Prostate gland (tissue), 2 donors: Measurements from ENCODE around the gene OR2T1. TPM values are rescaled to one million over a fixed set of nuclear protein-coding genes. Genes with fewer than 3 reads are reported as not detected.

Experiments
- DNase-seq: peaks from one replicate; pipeline ENCODE4 v3.0.0-alpha.2; 2019; ENCODE audit warnings: low spot score
- H3K27ac ChIP-seq, 2 donors: fragments of 200-600 bp; sonication (generic); 2 replicates each; pipeline ENCODE4 v1.5.1; 2017 to 2019
- H3K27me3 ChIP-seq: fragments of 200-600 bp; sonication (generic); replicated peaks from 2 replicates; pipeline ENCODE4 v1.5.1; 2019; ENCODE audit not compliant: insufficient read depth
- H3K36me3 ChIP-seq, 2 donors: fragments of 200-600 bp; sonication (generic); 1 replicate in 1 of 2; 2 replicates in 1 of 2; pipeline versions ENCODE4 v1.5.1 to v1.8.1; 2017 to 2019
- H3K4me1 ChIP-seq: fragments of 200-600 bp; sonication (generic); replicated peaks from 2 replicates; pipeline ENCODE4 v1.5.1; 2019
- H3K4me3 ChIP-seq, 2 donors: fragments of 200-600 bp; sonication (generic); 2 replicates each; pipeline ENCODE4 v1.5.1; 2017 to 2019
- H3K9me3 ChIP-seq: fragments of 200-600 bp; sonication (generic); 2 replicates; pipeline ENCODE4 v1.5.1; 2017
- POLR2A ChIP-seq: fragments of 450-650 bp; IDR thresholded peaks from one replicate; pipeline ENCODE4 v1.6.1; 2016; ENCODE audit warnings: antibody characterized with exemption, mild to moderate bottlenecking
- POLR2AphosphoS5 ChIP-seq: sonication (generic); formaldehyde crosslinking; IDR thresholded peaks from one replicate; pipeline ENCODE4 v1.6.1; 2017; ENCODE audit warnings: antibody characterized with exemption
- WGBS: methylation state at CpG from one replicate; pipeline ENCODE4 v1.1.5; 2018; 5-methylcytosine and 5-hydroxymethylcytosine counted together
- intact Hi-C: fragments of 100-400 bp; cut with DNase I; formaldehyde crosslinking; loops from one replicate; pipeline ENCODE4 v1.14.2; 2022
- total RNA-seq, 2 donors: library from RNA; depleted of rRNA; stranded (reverse); fragments of >200 nt; gene quantifications; one replicate each; pipeline ENCODE4 v1.1.0, GENCODE V29; 2016
- TF ChIP-seq, protein P1 (sequence below), 4 experiments: fragments of 200-600 bp in 2 of 4; fragments of 450-650 bp in 2 of 4; sonication (generic) in 2 of 4; IDR thresholded peaks; 1 replicate in 3 of 4; 2 replicates in 1 of 4; pipeline ENCODE4 v1.5.1; 2016 to 2019; ENCODE audit warnings: antibody characterized with exemption in 4 of 4, mild to moderate bottlenecking in 2 of 4, moderate library complexity in 2 of 4

Gene OR2T1, protein sequence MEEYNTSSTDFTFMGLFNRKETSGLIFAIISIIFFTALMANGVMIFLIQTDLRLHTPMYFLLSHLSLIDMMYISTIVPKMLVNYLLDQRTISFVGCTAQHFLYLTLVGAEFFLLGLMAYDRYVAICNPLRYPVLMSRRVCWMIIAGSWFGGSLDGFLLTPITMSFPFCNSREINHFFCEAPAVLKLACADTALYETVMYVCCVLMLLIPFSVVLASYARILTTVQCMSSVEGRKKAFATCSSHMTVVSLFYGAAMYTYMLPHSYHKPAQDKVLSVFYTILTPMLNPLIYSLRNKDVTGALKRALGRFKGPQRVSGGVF
- total RNA-seq, result not detected

DNA sequence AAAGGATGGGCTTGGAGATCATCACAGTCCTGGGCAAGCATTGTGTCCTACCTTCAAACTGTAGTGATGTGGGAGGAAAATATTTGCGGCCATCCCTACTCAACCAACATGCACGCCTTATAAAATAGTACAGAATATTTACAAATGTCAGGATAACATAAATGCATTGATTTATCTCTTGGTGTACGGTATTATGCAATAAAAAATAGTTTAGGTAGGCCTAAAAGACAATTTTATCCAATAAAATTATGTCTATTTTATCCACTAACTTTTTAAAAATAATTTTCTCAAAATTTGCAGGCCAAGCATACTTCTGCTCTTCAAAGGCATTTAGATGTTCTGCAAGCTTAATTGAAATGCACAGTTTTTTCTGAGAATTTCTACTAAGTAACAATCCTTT lies at the start of gene OR2T1:
TSS of gene OR2T1 (plus strand) at position 301 of the 400 bp plus-strand sequence. CDS start 3,100 bp downstream, outside the sequence.
- TF ChIP-seq, protein P1, sequence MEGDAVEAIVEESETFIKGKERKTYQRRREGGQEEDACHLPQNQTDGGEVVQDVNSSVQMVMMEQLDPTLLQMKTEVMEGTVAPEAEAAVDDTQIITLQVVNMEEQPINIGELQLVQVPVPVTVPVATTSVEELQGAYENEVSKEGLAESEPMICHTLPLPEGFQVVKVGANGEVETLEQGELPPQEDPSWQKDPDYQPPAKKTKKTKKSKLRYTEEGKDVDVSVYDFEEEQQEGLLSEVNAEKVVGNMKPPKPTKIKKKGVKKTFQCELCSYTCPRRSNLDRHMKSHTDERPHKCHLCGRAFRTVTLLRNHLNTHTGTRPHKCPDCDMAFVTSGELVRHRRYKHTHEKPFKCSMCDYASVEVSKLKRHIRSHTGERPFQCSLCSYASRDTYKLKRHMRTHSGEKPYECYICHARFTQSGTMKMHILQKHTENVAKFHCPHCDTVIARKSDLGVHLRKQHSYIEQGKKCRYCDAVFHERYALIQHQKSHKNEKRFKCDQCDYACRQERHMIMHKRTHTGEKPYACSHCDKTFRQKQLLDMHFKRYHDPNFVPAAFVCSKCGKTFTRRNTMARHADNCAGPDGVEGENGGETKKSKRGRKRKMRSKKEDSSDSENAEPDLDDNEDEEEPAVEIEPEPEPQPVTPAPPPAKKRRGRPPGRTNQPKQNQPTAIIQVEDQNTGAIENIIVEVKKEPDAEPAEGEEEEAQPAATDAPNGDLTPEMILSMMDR (IDR thresholded peaks at IDR 0.05), result no peak
- intact Hi-C loops, result no loop called here
- no peak for DNase-seq
- Histone ChIP-seq H3K36me3 (no peaks in the 10 kb centered on the region), H3K4me1 (no peaks in the 10 kb centered on the region), H3K4me3 (no peak within 1 kb of the TSS), H3K27me3 (no peaks in the 10 kb centered on the region), H3K9me3 (no peaks in the 10 kb centered on the region), H3K27ac (no peak within 1 kb of the TSS)
- WGBS, result 65% methylated on average over 3 of the region's 3 CpGs

DNA sequence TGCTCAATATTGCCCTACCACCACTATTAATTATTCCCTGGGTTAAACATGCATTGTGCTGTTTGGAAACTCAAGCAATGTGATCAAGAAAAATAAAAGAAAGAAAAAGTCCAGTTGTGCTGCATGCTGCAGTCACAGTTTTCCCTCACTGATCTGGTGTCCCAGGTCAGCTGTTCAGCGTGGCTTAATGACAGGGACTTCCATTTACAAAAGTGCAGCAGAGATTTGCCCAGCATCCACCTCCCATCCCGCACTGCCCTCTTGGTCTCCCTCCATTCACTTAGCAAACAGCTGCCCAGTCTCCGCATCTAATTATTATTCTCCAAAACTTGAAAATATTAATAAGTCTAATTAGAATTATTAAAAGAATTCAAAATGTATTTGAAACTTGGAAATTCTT lies 43.4 kb upstream of the OR2T1 start:
- Histone ChIP-seq H3K4me3 (no peak overlapping the region), H3K27ac (no peak overlapping the region), H3K27me3 (no peaks in the 10 kb centered on the region), H3K4me1 (no peaks in the 10 kb centered on the region), H3K9me3 (no peaks in the 10 kb centered on the region), H3K36me3 (no peaks in the 10 kb centered on the region)
- DNase-seq, result no peak
- TF ChIP-seq, protein P1 (IDR thresholded peaks at IDR 0.05), result no peak
- no peak for TF ChIP-seq POLR2A
- no peak for TF ChIP-seq POLR2AphosphoS5
- intact Hi-C loops, result no loop called here
- WGBS, result 77% methylated on average over 3 of the region's 3 CpGs

DNA sequence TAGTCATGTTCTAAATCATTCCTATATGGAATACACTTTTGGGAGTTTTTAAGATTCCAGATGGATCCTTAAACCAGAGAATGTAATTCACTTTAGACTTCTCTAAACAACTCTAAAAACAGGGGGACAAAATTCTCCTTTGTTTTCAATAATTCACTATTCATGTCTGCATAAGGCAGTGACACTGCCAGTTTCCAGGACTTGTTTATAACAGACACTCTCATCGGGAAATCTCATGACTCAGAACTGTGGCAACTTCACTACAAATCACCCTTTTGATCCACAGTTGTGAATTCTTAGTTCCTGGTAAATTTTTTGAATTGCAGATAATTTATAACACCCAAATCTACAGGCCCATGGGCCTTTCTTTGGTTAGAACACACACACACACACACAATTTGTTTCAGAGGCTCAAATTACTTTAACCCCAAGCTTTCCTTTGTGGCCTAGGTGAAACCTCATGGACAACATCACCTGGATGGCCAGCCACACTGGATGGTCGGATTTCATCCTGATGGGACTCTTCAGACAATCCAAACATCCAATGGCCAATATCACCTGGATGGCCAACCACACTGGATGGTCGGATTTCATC lies 41.6 kb upstream of the OR2T1 start, which contains the start of gene OR2T4:
TSS of gene OR2T4 (plus strand) at position 545 of the 595 bp plus-strand sequence. CDS start at position 545, 0 bp downstream.
- 57% methylated on average over 3 of the region's 3 CpGs for WGBS
- no peak for DNase-seq
- H3K4me1 ChIP-seq, result no peaks in the 10 kb centered on the region
- H3K9me3 ChIP-seq, result no peaks in the 10 kb centered on the region
- H3K27me3 ChIP-seq, result no peaks in the 10 kb centered on the region
- H3K36me3 ChIP-seq, result no peaks in the 10 kb centered on the region
- H3K4me3 ChIP-seq, result no peak within 1 kb of the TSS
- H3K27ac ChIP-seq, result no peak within 1 kb of the TSS
- intact Hi-C loops, result no loop called here
- TF ChIP-seq POLR2A (no peak), POLR2AphosphoS5 (no peak)
- TF ChIP-seq, protein P1 (IDR thresholded peaks at IDR 0.05), result no peak

DNA sequence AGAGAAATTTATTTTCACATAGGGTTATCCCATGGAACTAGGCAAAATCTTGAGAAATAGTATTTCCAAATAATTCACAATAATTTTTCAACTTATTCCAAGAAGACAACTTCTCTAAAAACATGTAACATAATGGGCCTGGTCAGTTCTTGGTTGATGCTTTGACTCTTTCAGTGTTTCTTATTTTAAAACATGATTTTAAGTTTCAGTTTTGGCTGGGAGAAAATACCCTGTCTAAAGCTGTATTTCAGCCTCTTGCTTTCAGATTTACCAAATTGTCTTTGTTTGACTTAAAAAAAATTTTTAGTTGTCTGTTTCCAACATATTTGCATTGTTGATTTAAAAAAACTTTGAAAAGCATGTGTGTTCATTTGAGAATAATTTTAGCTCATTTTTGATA lies 36.2 kb upstream of the OR2T1 start:
- intact Hi-C loops, result no loop called here
- no peak for DNase-seq
- no peaks in the 10 kb centered on the region for H3K9me3 ChIP-seq

More for the DNA sequence above, 36.2 kb upstream of the OR2T1 start:
- Histone ChIP-seq H3K27ac (no peak overlapping the region), H3K36me3 (no peaks in the 10 kb centered on the region), H3K4me1 (no peaks in the 10 kb centered on the region), H3K4me3 (no peak overlapping the region), H3K27me3 (no peaks in the 10 kb centered on the region)
- TF ChIP-seq POLR2A, result no peak
- TF ChIP-seq, protein P1 (IDR thresholded peaks at IDR 0.05), result no peak
- TF ChIP-seq POLR2AphosphoS5, result no peak
